Ovary (tissue), 9 donors: ENCODE results near the gene ASB16. TPM values are rescaled to one million over a fixed set of nuclear protein-coding genes. Genes with fewer than 3 reads are reported as not detected.
"Not testable (repeated sequence)": the region's sequence is repeated elsewhere in the genome, so short reads cannot be mapped to it uniquely, and the experiment has no call there.

Source experiments
- DNase-seq, 5 donors: peaks; one replicate each; pipeline ENCODE4 v3.0.0-alpha.2; 2019 to 2020
- H3K27ac ChIP-seq, 2 donors: fragments of 200-600 bp; one replicate each; pipeline versions ENCODE4 v1.5.1 to v1.8.0; 2019 to 2022
- H3K27me3 ChIP-seq: fragments of 200-600 bp; one replicate; pipeline ENCODE4 v1.8.0; 2022
- H3K36me3 ChIP-seq: fragments of 200-600 bp; sonication (generic); one replicate; pipeline ENCODE4 v1.5.1; 2019
- H3K4me1 ChIP-seq: one replicate; pipeline ENCODE4 v1.8.1; 2013; ENCODE audit warnings: mild to moderate bottlenecking, moderate library complexity; ENCODE audit not compliant: insufficient read depth
- H3K4me3 ChIP-seq: fragments of 200-600 bp; sonication (generic); one replicate; pipeline ENCODE4 v1.5.1; 2017
- H3K9me3 ChIP-seq, 2 donors: fragments of 200-600 bp in 1 of 2; sonication (generic) in 1 of 2; one replicate each; pipeline versions ENCODE4 v1.5.1 to v1.8.1; 2013 to 2019; ENCODE audit warnings: mild to moderate bottlenecking in 1 of 2, moderate library complexity in 1 of 2
- EP300 ChIP-seq: sonication (generic); formaldehyde crosslinking; IDR thresholded peaks from one replicate; pipeline ENCODE4 v1.6.1; 2017; ENCODE audit warnings: antibody characterized with exemption
- POLR2A ChIP-seq: fragments of 450-650 bp; IDR thresholded peaks from one replicate; pipeline ENCODE4 v1.6.1; 2017; ENCODE audit warnings: antibody characterized with exemption, mild to moderate bottlenecking, moderate library complexity
- WGBS, 3 donors: extraction: QIAGEN DNeasy Blood & Tissue Kit in 1 of 3; methylation state at CpG; one replicate each; pipeline versions ENCODE4 v1.1.5 to v1.1.7; 2013 to 2017; 5-methylcytosine and 5-hydroxymethylcytosine counted together
- intact Hi-C, 4 donors: fragments of 100-400 bp; cut with DNase I; formaldehyde crosslinking; loops; one replicate each; pipeline versions ENCODE4 v1.11.0 to v1.15.1; 2022 to 2023
- polyA plus RNA-seq, 2 donors: library from polyadenylated mRNA; stranded (reverse); fragments of 200-250 nt in 1 of 2; fragments of 350-450 nt in 1 of 2; fragmentation: Illumina TruSeq in 1 of 2; extraction: RNeasy Lipid Tissue Mini Kit (QIAGEN cat#74804) in 1 of 2; gene quantifications; one replicate each; pipeline ENCODE4 v1.2.3, GENCODE V29; 2013 to 2014
- total RNA-seq, 7 donors: library from RNA; depleted of rRNA in 2 of 7; stranded (reverse); fragments of >200 nt in 2 of 7; fragmentation: NEBNext Ultra II Directional in 3 of 7; extraction: Animal tissue kit (Norgen Biotek cat#: 25700) in 3 of 7; gene quantifications; one replicate each; pipeline versions ENCODE4 v1.1.0 to v1.2.4, GENCODE V29; 2016 to 2023
- TF ChIP-seq, protein P1 (sequence below), 3 donors: fragments of 450-650 bp in 2 of 3; fragments of 200-600 bp in 1 of 3; IDR thresholded peaks; one replicate each; pipeline versions ENCODE4 v1.5.1 to v1.8.0; 2016 to 2022; ENCODE audit warnings: antibody characterized with exemption in 3 of 3, mild to moderate bottlenecking in 1 of 3
- donor health status: DM: no; HTN: no; CAD: no; lungs with moderate emphysema.
- donor health status: DM: no; HTN: no; CAD: no.
- donor health status: Bipolar disorder and iron deficiency.
- donor health status: DM: yes; HTN: yes; CAD: no.
- donor health status: DM: no; HTN: no; CAD: no.
- donor health status: DM: yes; HTN: yes; CAD: no.

ASB16 gene
- total and polyA plus RNA-seq, 9 donors = 0.10 to 1.8 (median 0.98) TPM; not detected in 1

DNA sequence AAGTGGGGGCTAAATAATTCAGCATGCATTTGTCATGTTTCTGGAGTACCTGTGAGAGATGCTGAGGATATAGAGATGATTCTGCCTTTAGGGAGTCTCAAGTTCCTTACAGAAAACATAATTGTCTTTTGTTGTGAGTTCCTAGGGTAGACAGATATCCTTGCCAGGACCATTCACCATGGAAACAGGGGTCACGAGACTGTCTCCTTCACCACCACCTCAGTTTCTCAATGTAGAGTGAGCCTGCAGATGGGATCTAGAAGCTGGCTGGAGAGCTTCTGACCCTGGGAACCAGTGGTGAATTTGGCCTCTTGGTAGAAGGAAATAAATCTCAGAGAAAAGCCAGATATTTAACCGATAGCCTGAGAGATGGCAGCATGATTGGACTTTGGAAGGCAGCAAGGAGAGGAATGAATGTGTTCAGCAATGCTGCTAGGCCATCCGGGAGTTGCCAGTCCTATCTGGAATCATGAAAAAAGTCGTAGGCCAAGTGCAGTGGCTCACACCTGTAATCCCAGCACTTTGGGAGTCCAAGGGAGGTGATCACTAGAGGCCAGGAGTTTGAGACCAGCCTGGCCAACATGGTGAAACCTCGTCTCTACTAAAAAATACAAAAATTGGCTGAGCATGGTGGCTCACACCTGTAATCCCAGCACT, 39.7 kb upstream of the ASB16 start:
- no peaks in the 10 kb centered on the region for H3K4me1 ChIP-seq
- no peak overlapping the region for H3K4me3 ChIP-seq
- no peaks in the 10 kb centered on the region for H3K36me3 ChIP-seq
- H3K9me3 ChIP-seq = no peaks in the 10 kb centered on the region
- no peak overlapping the region for H3K27ac ChIP-seq
- no peaks in the 10 kb centered on the region for H3K27me3 ChIP-seq
- TF ChIP-seq EP300 = no peak
- TF ChIP-seq, protein P1, sequence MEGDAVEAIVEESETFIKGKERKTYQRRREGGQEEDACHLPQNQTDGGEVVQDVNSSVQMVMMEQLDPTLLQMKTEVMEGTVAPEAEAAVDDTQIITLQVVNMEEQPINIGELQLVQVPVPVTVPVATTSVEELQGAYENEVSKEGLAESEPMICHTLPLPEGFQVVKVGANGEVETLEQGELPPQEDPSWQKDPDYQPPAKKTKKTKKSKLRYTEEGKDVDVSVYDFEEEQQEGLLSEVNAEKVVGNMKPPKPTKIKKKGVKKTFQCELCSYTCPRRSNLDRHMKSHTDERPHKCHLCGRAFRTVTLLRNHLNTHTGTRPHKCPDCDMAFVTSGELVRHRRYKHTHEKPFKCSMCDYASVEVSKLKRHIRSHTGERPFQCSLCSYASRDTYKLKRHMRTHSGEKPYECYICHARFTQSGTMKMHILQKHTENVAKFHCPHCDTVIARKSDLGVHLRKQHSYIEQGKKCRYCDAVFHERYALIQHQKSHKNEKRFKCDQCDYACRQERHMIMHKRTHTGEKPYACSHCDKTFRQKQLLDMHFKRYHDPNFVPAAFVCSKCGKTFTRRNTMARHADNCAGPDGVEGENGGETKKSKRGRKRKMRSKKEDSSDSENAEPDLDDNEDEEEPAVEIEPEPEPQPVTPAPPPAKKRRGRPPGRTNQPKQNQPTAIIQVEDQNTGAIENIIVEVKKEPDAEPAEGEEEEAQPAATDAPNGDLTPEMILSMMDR (IDR thresholded peaks at IDR 0.05) = no peak
- no peak for TF ChIP-seq POLR2A
- 75 to 83% (median 78%) methylated on average over 5 of the region's 5 CpGs for WGBS, 3 donors
- DNase-seq = no peak
- intact Hi-C loops = no loop called here

DNA sequence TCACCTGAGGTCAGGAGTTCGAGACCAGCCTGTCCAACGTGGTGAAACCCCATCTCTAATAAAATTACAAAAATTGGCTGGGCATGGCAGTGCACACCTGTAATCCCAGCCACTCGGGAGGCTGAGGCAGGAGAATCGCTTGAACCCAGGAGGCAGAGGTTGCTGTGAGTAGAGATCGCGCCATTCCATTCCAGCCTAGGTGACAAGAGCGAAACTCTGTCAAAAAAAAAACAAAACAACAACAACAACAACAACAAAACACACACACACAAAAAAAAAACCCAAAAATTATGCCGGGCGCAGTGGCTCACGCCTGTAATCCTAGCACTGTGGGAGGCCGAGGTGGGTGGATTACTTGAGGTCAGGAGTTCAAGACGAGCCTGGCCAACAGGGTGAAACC, 39.1 kb upstream of the ASB16 start:
- H3K9me3 ChIP-seq, H3K36me3 ChIP-seq, H3K4me3 ChIP-seq, H3K27me3 ChIP-seq, H3K4me1 ChIP-seq, H3K27ac ChIP-seq, DNase-seq, intact Hi-C loops: not testable (repeated sequence)
- 90 to 92% (median 91%) methylated on average over 12 of the region's 12 CpGs for WGBS, 3 donors

GRCh38 chr17:44132275-44132821, 38.2 kb upstream of the ASB16 start:
- H3K4me1 ChIP-seq = no peaks in the 10 kb centered on the region
- no peak for TF ChIP-seq POLR2A
- TF ChIP-seq, protein P1 (IDR thresholded peaks at IDR 0.05) = no peak
- no peak for TF ChIP-seq EP300
- DNase-seq = no peak
- no peaks in the 10 kb centered on the region for H3K36me3 ChIP-seq
- H3K4me3 ChIP-seq = no peak overlapping the region
- no peak overlapping the region for H3K27ac ChIP-seq
- H3K9me3 ChIP-seq = no peaks in the 10 kb centered on the region
- intact Hi-C loops = no loop called here
- H3K27me3 ChIP-seq = no peaks in the 10 kb centered on the region

- Histone ChIP-seq H3K27ac (no peak overlapping the region), H3K27me3 (no peaks in the 10 kb centered on the region), H3K4me3 (no peak overlapping the region), H3K36me3 (no peaks in the 10 kb centered on the region), H3K9me3 (no peaks in the 10 kb centered on the region), H3K4me1 (no peaks in the 10 kb centered on the region)
- 65 to 73% (median 68%) methylated on average over 4 of the region's 4 CpGs for WGBS, 3 donors
- DNase-seq = no peak
- TF ChIP-seq, protein P1 (IDR thresholded peaks at IDR 0.05) = no peak
- TF ChIP-seq POLR2A = no peak
- TF ChIP-seq EP300 = no peak
- intact Hi-C loops = no loop called here
Measured at GRCh38 chr17:44133918-44134476, 36.5 kb upstream of the ASB16 start.
